HG03060 (cell line): ENCODE measurements around the gene UBE2N.
"Not testable (repeated sequence)": the region's sequence is repeated elsewhere in the genome, so short reads cannot be mapped to it uniquely, and the experiment has no call there.

Experiments used
- ATAC-seq: cut with Tn5 transposase; IDR thresholded peaks from one replicate; pipeline ENCODE4 v1.9.1; 2021; ENCODE audit warnings: low read depth, moderate number of reproducible peaks; ENCODE audit not compliant: unreplicated experiment

The UBE2N gene

DNA sequence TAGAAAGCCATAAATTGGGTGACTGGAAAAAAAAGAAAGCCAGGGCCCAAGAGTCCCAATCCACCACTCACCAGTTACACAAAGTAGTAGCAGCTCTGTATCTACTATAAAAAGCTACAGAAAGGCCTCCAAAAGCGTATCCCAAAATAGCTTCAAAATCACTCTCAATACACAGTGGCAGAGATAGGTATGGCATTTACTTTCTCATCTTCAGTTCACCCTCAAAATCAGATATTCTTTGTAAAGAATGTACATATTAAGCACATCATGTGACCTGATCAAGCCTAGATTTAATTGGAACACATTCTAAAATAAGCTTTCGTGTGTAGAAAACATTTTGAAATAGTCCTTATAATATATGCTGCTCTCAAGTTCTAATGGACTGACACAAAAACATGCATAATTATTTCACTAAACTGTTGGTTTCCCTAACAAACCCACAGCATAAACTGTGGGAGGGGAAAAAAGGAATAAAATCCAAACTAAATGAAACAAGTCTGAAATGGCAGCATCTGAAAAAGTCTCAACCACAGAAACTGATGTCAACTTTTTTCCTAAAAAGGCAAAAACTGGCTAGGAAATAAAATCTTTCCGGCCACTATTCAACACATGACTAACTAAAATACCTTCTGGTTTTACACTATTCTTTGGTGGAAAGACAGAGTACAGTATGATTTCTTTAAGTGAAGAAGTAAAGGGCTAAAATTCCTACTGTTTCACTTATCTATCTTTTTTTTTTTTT, 25.9 kb downstream of the UBE2N start:
- no peak for ATAC-seq

DNA sequence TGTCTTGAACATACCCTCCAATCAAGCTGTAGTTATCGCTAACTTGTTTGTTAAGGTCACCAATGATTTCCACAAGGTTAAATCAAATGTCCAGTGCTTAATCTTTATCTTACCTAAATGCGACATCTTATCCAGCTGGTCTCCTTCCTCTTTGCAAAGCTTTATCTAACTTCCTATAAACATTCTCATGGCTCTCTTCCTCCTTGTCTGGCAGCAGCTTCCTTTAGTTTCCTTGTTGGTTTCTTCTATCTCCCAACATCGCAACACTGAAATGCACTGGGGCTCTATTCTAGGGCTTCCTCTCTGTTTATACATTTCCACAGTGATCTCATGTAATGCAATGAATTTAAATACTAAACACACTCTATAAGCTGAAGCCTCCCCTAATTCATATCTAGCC, 28.7 kb downstream of the UBE2N start:
- no peak for ATAC-seq

DNA sequence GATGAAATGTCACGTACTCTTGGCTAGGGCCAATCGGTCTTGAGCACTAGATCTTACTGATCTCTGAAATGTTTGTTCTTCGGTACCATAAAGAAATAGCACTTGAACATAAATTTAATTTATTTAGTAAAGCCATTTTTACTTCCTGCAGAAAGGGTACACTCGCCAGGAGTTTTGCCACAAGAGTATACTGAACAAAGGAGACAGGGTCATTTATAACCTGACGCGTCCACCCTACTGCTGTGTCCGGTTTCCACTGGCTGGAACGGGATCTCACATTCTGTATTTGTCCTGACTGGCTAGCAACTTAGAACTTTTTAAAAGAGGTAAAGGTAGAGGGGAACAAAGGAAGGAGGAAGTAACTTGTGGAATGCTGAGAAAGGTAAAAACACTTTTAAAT, 29.4 kb downstream of the UBE2N start:
- not testable (repeated sequence) for ATAC-seq

DNA sequence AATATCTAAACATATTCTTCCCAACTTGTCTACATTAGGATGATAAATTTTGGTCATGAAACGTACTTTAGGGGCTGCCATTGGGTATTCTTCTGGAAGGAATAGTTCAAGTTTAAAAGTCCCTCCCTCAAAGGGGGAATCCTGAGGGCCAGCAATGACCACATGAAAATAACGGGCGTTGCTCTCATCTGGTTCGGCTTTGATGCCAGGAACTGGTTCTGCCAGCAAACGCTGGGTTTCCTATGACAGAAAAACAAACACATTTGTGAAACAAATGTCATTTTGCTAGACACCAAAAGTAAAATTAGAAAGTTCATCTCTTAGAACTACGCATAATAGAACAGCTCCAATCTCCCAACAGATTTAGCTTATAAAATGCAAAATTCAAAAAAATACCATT, 30.7 kb downstream of the UBE2N start:
- ATAC-seq: not testable (repeated sequence)

DNA sequence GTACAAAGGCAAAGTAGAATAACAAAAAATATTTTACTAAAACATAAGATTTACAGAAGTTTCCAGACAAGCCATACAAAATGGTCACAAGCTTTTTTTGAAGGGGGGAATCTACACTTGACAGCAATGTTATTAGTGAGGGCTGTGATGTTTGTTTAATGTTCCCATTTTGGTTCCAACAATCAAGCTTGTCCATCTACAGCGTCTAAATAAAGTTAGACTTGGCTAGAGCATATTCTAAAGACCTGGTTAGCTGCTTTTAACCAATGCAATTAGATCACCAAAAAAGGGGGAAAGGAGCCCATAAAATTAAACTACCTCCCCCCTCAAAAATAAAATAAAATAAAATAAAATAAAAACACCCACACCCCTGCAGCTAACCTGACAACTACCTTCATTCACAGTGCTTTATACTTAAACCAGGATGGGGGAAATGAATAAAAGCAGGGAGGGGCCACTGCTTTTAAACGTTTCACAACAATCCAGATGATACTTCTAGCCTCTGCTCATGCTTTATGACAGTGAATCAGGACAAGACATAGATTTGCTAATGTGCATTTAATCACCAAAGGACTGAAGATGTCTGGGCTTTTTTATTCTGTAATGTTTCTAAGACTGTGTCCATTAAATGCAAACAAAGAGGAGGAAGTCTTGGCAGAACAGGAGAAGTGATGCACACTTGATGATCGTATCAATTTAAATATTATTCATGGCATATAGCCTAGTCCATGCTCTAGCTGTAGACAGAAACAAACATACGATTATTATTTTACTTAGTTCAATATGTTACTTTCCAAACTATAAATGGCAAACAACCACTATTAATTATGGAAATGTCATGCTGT, 32.2 kb downstream of the UBE2N start:
- ATAC-seq: not testable (repeated sequence)

DNA sequence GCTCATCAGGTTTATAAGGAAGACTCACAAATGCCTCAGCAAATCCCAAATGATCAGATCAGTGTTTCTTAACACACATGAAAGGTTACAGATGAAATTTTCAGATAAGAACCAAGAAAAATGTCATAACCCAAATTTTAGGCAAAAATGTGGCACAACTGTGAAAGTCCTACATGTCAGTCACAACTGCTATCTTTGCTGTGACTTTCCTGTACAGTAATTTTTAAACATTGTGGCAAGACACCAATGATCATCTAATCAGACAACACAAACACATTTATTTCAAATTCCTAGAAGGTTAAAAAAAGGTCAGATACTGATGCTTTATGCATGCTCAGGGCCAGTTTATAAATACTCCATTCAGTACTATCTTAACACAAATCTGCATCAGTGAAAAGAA, 32.9 kb downstream of the UBE2N start:
- no peak for ATAC-seq

DNA sequence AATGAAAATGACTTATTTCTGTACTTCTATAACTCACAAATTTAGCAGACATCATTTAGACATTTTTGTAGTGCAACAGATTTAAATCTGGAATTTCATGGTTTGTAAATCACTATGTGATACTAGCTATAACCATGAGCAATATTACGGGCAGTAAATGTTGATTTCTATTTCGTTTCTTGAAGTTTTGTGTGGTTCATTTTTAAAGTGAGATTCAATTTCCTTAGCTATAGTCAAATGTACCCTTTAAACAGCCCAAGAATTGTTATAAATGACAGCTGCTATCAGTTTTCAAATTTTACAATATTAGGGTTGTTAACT, 33.8 kb downstream of the UBE2N start:
- ATAC-seq: no peak

DNA sequence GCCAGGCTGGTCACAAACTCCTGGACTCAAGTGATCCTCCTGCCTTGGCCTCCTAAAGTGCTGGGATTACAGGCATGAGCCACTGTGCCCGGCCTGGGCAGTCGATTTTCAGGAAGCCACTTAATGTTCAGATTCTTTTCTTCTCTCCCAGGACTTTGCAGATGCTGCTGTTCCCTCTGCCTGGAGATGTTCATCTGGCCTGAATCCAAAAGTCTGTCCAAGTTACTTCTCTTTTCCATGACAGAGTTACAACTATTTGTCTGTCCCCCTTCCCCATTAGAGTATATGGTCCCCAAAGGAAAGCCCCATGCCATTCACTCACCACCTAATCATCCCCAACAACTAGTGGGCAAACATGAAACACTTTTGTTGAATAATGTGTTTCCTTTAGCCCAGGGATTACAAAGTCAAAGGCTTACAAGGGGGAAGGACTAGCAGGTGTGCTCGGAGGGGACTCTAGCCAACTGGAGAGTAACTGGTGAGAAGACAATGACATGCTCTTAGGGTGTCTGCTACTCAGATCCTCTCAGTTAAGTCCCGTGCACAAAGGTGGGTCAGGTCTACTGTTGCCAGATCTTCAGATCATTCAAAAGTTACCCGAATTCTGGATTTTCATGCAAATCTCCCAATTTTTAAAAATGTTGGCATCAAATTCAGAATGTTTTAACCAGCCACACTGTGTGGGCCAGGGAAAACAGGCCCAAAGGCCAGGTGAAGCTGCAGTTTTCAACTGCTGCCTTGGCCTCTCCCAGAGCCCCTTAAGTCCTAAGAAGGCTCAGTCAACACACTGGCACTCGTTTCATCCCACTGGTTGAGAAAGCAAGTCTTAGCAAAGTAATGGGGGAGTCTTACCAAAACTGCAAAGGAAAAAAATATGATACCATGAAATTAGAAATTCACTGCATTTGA, 34.4 kb downstream of the UBE2N start:
- ATAC-seq: no peak

DNA sequence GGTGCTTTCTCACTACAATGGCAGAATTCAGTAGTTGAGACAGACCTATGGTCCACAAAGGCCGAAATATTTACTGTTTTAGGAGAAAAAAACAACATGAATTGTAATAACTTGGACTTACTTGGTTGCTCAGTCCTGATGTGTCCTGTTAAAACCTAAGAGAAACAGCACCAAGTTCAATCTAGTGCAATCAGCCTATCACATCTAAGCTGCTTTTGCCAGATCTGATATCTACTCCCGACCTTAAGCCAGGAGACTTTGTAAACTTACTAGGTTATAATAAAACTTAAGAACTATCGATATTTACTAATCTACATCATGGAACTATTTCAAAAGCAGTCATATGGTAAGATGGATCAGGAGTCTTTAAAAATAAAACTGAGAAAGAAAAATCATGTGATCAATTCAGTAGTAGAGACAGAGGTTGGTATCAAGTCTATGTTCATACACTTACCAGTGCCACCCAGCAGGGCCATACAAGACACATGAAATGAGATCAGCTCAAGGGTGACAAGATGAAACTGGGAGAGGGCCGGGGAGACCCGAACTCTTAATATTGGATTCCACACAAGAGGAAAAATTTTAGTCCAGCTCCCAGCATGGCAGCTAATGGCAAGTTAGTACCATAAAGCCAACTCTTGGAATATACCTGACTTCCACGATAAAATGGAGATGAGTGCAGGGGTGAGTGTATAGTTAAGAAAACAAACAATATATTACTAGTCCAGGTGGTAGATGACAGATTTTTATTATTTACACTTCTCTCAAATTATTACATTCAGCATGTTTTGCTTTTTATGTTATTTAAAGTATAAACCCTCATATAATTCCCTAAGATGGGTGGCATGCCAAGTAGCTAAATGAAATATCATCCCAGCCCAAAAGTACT, 36.5 kb downstream of the UBE2N start:
- no peak for ATAC-seq

DNA sequence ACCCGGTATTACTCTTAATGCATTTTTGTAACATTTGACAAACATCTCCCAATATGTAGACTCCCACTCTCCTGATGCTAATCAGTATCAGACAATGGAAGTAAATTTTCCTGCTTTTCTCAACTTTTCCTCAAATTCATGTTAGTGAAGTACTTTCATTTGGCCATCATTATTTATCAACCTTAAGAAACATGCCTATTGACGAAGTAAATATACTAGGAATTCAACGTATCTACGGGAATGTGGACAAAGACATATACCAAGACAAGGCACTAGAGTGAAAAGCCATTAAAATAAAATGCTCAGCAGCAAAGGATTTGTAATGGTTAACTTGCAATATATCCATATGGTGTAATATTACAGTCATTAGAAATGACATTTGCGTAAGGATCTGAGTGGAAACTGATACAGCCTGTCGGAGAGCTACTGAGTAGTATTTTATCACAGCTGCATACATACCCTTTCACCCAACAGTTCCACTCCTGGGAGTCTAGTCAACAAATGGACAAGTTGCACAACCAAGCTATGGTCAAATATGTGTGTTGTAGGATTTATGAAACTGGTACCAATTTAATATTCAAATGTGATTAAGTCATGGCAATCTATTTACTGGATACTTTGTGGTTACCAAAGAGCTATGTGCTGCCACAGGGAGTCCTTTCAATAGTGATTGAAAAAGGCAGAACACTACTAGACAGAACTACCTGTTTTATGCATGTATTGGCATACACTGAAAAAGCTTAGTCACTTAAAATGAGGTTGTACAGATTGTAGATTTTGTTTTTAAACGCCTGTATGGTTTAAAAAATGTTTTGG, 37.6 kb downstream of the UBE2N start:
- no peak for ATAC-seq

DNA sequence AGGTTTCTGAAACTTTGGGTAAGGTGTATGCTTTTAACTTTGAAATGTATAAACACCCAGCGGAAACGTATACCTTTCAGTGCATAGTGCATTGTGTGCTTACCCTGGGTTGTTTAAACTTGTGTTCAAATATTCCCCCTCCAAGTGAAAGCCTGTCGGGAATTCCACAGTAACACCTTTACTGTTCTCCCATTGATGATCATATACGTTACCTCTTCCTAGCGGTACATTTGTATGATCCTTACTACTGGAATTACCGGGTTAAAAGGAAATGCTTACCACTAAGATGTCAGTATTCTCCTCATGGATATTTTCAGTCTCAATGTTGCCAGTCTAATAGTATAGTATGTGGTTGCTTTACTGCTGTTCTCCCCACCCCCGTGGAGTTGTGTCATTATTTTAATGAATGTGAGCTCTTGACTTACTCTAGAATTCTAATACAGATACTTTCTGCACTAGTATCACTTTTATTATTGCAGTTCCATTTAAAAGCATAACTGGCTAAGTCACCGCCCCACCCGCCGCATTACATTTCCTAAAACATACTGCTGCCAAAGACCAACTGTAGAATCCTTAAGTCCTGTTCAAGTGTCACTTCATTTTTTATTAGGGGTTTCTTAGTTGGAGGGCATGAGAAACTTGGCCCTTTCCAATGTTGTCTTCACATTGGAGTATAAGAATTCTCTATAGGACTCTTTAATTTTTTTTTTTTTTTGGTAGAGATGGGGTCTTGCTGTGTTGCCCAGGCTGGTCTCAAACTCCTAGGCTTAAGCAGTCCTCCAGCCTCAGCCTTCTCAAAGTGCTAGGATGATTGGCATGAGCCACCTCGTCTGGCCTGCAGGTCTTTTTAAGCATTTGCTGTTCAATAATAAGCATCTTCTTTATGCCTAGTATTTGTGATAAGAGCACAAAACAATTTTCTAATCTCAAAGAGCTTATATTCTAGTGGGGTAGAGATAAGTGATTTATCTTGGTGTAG, 39.1 kb downstream of the UBE2N start:
- no peak for ATAC-seq

DNA sequence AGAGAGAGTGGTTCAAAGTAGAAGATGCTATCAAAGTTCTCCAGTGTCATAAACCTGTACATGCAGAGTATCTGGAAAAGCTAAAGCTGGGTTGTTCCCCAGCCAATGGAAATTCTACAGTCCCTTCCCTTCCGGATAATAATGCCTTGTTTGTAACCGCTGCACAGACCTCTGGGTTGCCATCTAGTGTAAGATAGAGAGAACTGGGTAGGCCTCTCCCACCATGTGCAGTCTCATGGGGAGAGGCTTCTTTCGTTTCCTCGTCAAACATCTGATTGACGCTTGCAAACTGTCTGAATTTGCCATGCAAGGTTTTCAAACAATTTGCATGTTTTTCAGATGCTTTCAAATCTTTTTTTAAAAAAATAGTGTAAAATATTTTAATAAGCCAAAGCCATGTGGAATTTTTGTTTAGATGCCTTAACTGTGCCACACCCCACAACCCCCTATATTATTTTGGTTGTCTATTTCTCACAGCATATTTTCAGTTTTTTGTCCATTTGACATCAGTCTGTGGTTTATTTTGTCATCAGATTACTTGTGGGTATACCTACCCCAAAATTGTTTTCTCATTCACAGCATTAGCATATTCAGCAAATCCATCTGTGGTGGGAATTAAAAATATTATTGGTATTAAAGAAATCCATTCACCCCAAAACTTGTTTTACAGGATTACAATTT, 42.4 kb downstream of the UBE2N start:
- ATAC-seq: peak; percentile 65

DNA sequence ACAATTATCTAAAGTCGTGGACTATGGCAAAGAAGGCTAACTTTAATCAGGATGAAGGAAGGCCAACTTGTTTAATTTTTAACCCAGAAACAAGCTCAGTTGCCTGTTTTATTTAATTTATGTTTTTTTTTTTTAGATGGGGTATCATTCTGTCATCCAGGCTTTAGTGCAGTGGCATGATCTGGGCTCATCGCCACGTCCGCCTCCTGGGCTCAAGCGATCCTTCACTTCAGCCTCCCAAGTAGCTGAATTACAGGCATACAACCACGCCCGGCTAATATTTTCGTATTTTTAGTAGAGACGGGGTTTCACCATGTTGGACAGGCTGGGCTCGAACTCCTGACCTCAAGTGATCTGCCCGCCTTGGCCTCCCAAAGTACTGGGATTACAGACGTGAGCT, 44.3 kb downstream of the UBE2N start:
- ATAC-seq: no peak

DNA sequence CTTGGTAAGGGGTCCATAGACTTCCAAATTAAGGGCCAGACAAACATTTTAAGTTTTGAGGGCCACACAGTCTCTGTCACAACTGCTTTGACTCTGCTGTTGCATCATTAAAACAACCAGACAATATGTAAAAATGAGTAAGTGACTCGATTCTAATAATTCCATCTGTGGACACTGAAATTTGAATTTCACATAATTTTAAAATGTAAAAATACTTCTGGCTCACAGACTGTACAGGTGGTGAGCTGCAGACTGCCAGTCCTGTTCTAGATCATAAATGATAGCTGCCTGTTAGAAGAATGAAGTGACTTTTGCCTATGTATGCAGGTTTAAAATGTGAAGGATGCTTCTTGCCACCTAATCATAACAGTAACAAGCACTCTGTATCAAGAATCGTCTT, 48.3 kb downstream of the UBE2N start:
- ATAC-seq: no peak

DNA sequence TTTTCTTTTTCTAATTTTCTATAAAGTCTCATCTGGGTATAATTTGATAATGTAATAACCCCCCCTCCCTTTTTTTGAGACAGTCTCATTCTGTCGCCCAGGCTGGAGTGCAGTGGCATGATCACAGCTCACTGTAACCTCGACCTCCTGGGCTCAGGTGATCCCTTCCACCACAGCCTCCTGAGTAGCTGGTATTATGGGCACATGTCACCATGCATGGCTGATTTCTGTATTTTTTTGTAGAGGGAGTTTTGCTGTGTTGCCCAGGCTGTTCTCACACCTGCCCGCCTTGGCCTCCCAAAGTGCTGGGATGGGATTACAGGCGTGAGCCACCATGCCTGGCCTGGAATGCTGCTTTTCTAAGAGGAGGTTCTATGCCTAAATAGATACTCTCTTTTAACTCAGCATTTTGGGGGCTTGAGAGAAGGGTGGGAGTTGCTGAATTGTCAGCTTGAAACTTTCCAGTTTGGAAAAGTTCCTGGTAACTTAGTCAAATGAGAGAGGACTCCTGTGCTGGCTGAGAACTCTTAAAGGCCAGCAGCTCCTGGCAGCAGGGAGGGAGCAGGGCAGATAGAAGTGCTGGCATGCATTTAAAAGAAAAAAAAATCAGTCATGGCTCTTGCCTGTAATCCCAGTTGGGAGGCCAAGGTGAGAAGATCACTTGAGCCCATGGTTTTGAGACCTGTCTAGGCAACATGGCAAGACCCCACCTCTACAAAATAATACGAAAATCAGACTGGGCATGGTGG, 51.0 kb downstream of the UBE2N start:
- ATAC-seq: no peak

DNA sequence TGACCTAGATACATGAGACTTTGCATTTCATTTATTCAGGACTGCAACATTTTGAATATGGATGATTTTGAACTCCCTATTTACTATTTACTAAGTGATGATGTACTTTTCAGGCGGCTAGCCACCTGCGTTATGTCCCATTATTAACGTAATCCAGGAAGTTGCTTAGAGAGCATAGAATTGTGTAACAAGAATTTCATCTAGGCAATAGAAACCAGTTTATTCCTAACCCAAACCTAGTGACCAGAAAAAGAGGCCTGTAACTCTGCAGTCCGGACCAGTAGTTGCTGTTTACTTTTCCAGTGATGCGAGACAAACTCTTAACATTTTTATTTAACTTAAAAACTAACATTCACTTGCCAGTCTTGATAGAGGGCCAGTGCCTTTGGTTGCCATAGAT, 51.7 kb downstream of the UBE2N start:
- no peak for ATAC-seq

DNA sequence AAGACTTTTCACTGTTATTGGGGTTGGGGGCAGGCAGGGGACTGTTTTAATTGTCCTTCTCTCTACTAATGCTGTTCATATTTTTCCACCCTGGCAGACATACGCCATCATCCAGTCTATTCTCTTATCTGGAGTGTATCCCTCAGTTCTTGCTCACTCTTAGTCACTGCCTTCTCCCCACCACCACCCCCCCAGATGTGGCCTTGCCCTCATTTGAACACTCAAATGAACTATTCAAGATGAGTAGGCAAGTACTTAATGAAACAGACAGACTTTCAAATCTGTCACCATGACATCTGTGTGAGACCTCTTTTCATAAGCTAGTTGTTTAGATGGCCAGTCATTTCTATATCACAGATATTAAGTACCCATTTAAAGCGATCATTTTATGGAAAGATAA, 54.0 kb downstream of the UBE2N start:
- ATAC-seq: no peak
